Neural cell (in vitro differentiated cells): ENCODE data around the gene NAA38. TPM values are rescaled to one million over a fixed set of nuclear protein-coding genes. Genes with fewer than 3 reads are reported as not detected.
A peak's percentile ranks its signal among the peaks of the same experiment; 100 is the strongest.

Experiments used
- H2AFZ ChIP-seq: fragments of 200-600, 300-800 bp; sonication (generic), shearing (Covaris generic); 2 replicates; pipeline ENCODE4 v1.6.0; 2014; ENCODE audit warnings: low read depth, mild to moderate bottlenecking, antibody characterized with exemption, low read length, moderate library complexity
- H3F3A ChIP-seq: fragments of 200-600 bp; shearing (Covaris generic); 2 replicates; pipeline ENCODE4 v1.6.1; 2016; ENCODE audit warnings: mild to moderate bottlenecking, moderate library complexity, mixed read lengths, antibody characterized with exemption, low read length; ENCODE audit not compliant: insufficient read depth, poor library complexity, severe bottlenecking
- H3K27ac ChIP-seq: fragments of 200-600, 300-800 bp; sonication (generic), shearing (Covaris generic); 2 replicates; pipeline ENCODE4 v1.5.1; 2014; ENCODE audit warnings: mild to moderate bottlenecking, low read length, moderate library complexity
- H3K27me3 ChIP-seq: fragments of 300-800, 200-600 bp; sonication (generic), shearing (Covaris generic); 2 replicates; pipeline ENCODE4 v1.6.0; 2014; ENCODE audit warnings: mild to moderate bottlenecking, low read depth, low read length, moderate library complexity; ENCODE audit not compliant: insufficient read depth
- H3K36me3 ChIP-seq: fragments of 300-800, 200-600 bp; sonication (generic), shearing (Covaris generic); 2 replicates; pipeline ENCODE4 v1.5.1; 2014; ENCODE audit warnings: mild to moderate bottlenecking, antibody characterized with exemption, low read length, moderate library complexity; ENCODE audit not compliant: insufficient read depth
- H3K4me2 ChIP-seq: fragments of 300-800, 200-600 bp; sonication (generic), shearing (Covaris generic); 2 replicates; pipeline ENCODE4 v1.6.0; 2014; ENCODE audit warnings: mild to moderate bottlenecking, low read length
- H3K4me3 ChIP-seq: fragments of 300-800, 200-600 bp; sonication (generic), shearing (Covaris generic); 2 replicates; pipeline ENCODE4 v1.5.1; 2014; ENCODE audit warnings: mild to moderate bottlenecking, low read length, moderate library complexity
- H3K79me2 ChIP-seq: fragments of 200-600 bp; shearing (Covaris generic); replicated peaks from 2 replicates; pipeline ENCODE4 v1.6.0; 2014; ENCODE audit warnings: mild to moderate bottlenecking, low read length, moderate library complexity; ENCODE audit not compliant: insufficient read depth
- H3K9ac ChIP-seq: fragments of 300-800, 200-600 bp; sonication (generic), shearing (Covaris generic); 2 replicates; pipeline ENCODE4 v1.6.1; 2016; ENCODE audit warnings: mild to moderate bottlenecking, low read length, mixed read lengths
- H3K9me2 ChIP-seq: fragments of 200-600 bp; shearing (Covaris generic); 2 replicates; pipeline ENCODE4 v1.6.1; 2016; ENCODE audit warnings: mild to moderate bottlenecking, low read length, mixed read lengths; ENCODE audit not compliant: insufficient read depth
- H3K9me3 ChIP-seq: fragments of 200-600, 300-800 bp; sonication (generic), shearing (Covaris generic); 2 replicates; pipeline ENCODE4 v1.6.1; 2016; ENCODE audit warnings: mild to moderate bottlenecking, mixed run types, low read length, moderate library complexity, mixed read lengths
- H4K20me1 ChIP-seq: fragments of 200-600 bp; shearing (Covaris generic); 2 replicates; pipeline ENCODE4 v1.6.1; 2016; ENCODE audit warnings: mild to moderate bottlenecking, mixed run types; ENCODE audit not compliant: insufficient read depth
- CTCF ChIP-seq: fragments of 450-650 bp; IDR thresholded peaks from 2 replicates; pipeline ENCODE4 v1.5.1; 2014; ENCODE audit warnings: antibody characterized with exemption, mild to moderate bottlenecking, moderate library complexity; ENCODE audit not compliant: poor library complexity, severe bottlenecking
- EP300 ChIP-seq: fragments of 450-650 bp; conservative IDR thresholded peaks from 2 replicates; pipeline ENCODE4 v1.6.1; 2014; ENCODE audit warnings: antibody characterized with exemption, mild to moderate bottlenecking, moderate library complexity; ENCODE audit not compliant: poor library complexity, severe bottlenecking
- EZH2 ChIP-seq: fragments of 200-600, 300-800 bp; shearing (Covaris generic), sonication (generic); IDR thresholded peaks from 2 replicates; pipeline ENCODE4 v1.6.1; 2014; ENCODE audit warnings: antibody characterized with exemption, low read length, borderline replicate concordance, mild to moderate bottlenecking; ENCODE audit not compliant: insufficient read depth, poor library complexity, severe bottlenecking
- MXI1 ChIP-seq: fragments of 450-650 bp; conservative IDR thresholded peaks from 2 replicates; pipeline ENCODE4 v1.6.1; 2014; ENCODE audit warnings: antibody characterized with exemption, mild to moderate bottlenecking; ENCODE audit not compliant: poor library complexity, severe bottlenecking
- POLR2AphosphoS5 ChIP-seq: IDR thresholded peaks from 2 replicates; pipeline ENCODE4 v1.6.1; 2012
- REST ChIP-seq: IDR thresholded peaks from 2 replicates; pipeline ENCODE4 v1.6.1; 2012; ENCODE audit warnings: borderline replicate concordance
- SMC3 ChIP-seq: fragments of 450-650 bp; conservative IDR thresholded peaks from 2 replicates; pipeline ENCODE4 v1.6.1; 2014; ENCODE audit warnings: antibody characterized with exemption, mild to moderate bottlenecking, moderate library complexity; ENCODE audit not compliant: poor library complexity
- TAF1 ChIP-seq: IDR thresholded peaks from 2 replicates; pipeline ENCODE4 v1.6.1; 2012; ENCODE audit warnings: low read depth
- polyA plus RNA-seq: library from polyadenylated mRNA; depleted of rRNA; stranded (reverse); fragments of >200 nt; gene quantifications from 2 replicates; pipeline ENCODE4 v1.2.3, GENCODE V29; 2014

NAA38 gene
- polyA plus RNA-seq, 1 donor from 2014 or later = 110 TPM

- no peaks in the 10 kb centered on the region for H4K20me1 ChIP-seq
- TF ChIP-seq REST (no peak), MXI1 (peak; percentile 58)
- H3K4me3 ChIP-seq = peak overlapping the region; percentile 100
- H3K9me2 ChIP-seq = no peaks in the 10 kb centered on the region
- no peaks in the 10 kb centered on the region for H3K36me3 ChIP-seq
- peak overlapping the region; percentile 93 for H3K4me2 ChIP-seq
- peaks cover 12% of the 10 kb centered on the region for H3F3A ChIP-seq
- no peaks in the 10 kb centered on the region for H3K27me3 ChIP-seq
- peak overlapping the region; percentile 100 for H3K9ac ChIP-seq
- H3K27ac ChIP-seq = peak overlapping the region; percentile 99
- peaks cover 60% of the 10 kb centered on the region for H3K79me2 ChIP-seq
- no peak overlapping the region for H2AFZ ChIP-seq
- H3K9me3 ChIP-seq = no peaks in the 10 kb centered on the region
These were observed 29.1 kb upstream of the NAA38 start for GRCh38 chr17:7886227-7887037.

GRCh38 chr17:7885367-7886226 is 28.2 kb upstream of the NAA38 start:
- H3K4me3 ChIP-seq = peak overlapping the region; percentile 100
- H3K27me3 ChIP-seq = no peaks in the 10 kb centered on the region
- H3K9me3 ChIP-seq = no peaks in the 10 kb centered on the region
- H3F3A ChIP-seq = peaks cover 12% of the 10 kb centered on the region
- TF ChIP-seq EZH2 (no peak), SMC3 (no peak), CTCF (no peak), EP300 (peak; percentile 35), REST (peak; percentile 35), TAF1 (peak; percentile 71), POLR2AphosphoS5 (peak; percentile 51), MXI1 (peak; percentile 67)
- H3K9ac ChIP-seq = peak overlapping the region; percentile 100
- H3K4me2 ChIP-seq = peak overlapping the region; percentile 93
- peaks cover 55% of the 10 kb centered on the region for H3K79me2 ChIP-seq
- H3K36me3 ChIP-seq = no peaks in the 10 kb centered on the region
- no peak overlapping the region for H2AFZ ChIP-seq
- H3K9me2 ChIP-seq = no peaks in the 10 kb centered on the region
- H3K27ac ChIP-seq = peak overlapping the region; percentile 99
- H4K20me1 ChIP-seq = no peaks in the 10 kb centered on the region
